ENCODE data around the gene MS4A14. TPM values are rescaled to one million over a fixed set of nuclear protein-coding genes. Genes with fewer than 3 reads are reported as not detected.

MS4A14 gene
- total RNA-seq, 1 experiment from 2014 or later = not detected

GRCh38 chr11:60393016-60393415, 3.2 kb upstream of the MS4A14 start:
- ChIA-PET RAD21 (ENCODE audit: low non-redundant PET in 1 of 2, low total read pairs in 2 of 2, uncharacterized antibody in 2 of 2, unreplicated experiment in 2 of 2) (no interaction called here), POLR2A (no interaction called here), CTCF (no interaction called here)
- Histone ChIP-seq H3K79me2 (ENCODE audit: insufficient read depth, low read length) (no peaks in the 10 kb centered on the region), H4K20me1 (ENCODE audit: insufficient read depth) (no peaks in the 10 kb centered on the region), H3K4me3 (replicated peaks in 1 of 2; ENCODE audit: low read depth in 1 of 2, low read length in 2 of 2) (no peak overlapping the region), H3K36me3 (ENCODE audit: control insufficient read depth in 1 of 2, insufficient read depth in 2 of 2, low read length in 2 of 2) (no peaks in the 10 kb centered on the region), H3K4me2 (ENCODE audit: low read length) (no peak overlapping the region), H3K27me3 (ENCODE audit: insufficient read depth, low read length) (no peaks in the 10 kb centered on the region), H3K9ac (ENCODE audit: low read length) (no peak overlapping the region), H3K9me2 (ENCODE audit: insufficient read depth) (no peaks in the 10 kb centered on the region), H3K9me3 (ENCODE audit: control insufficient read depth in 1 of 2, insufficient read depth in 1 of 2, low read depth in 1 of 2, low read length in 2 of 2) (no peaks in the 10 kb centered on the region), H3K27ac (ENCODE audit: low read depth, low read length) (no peak overlapping the region), H3K4me1 (ENCODE audit: control insufficient read depth in 1 of 2, insufficient read depth in 2 of 2, low read length in 2 of 2) (no peaks in the 10 kb centered on the region), H2AFZ (ENCODE audit: low read depth, low read length, poor library complexity, severe bottlenecking) (no peak overlapping the region)
- DNase-seq (ENCODE audit: low read depth, low spot score) (no peak), ATAC-seq (no peak)
- no peak for TF ChIP-seq CBX3 (IDR thresholded peaks at IDR 0.05; ENCODE audit: low read depth)
- no peak for TF ChIP-seq EZH2phosphoT487 (IDR thresholded peaks at IDR 0.05; ENCODE audit: borderline replicate concordance)
- TF ChIP-seq ZNF274 (IDR thresholded peaks at IDR 0.05; ENCODE audit: low read depth, low read length) = no peak
- no TSS peak for BruUV-seq (replicated peaks)
- intact Hi-C loops (cut with micrococcal nuclease) = no loop called here

GRCh38 chr11:60394666-60395380, 1.4 kb upstream of the MS4A14 start:
- Histone ChIP-seq H3K9ac (ENCODE audit: low read length) (no peak overlapping the region), H3K36me3 (ENCODE audit: control insufficient read depth in 1 of 2, insufficient read depth in 2 of 2, low read length in 2 of 2) (no peaks in the 10 kb centered on the region), H3K9me2 (ENCODE audit: insufficient read depth) (no peaks in the 10 kb centered on the region), H3K4me3 (replicated peaks in 1 of 2; ENCODE audit: low read depth in 1 of 2, low read length in 2 of 2) (no peak overlapping the region), H3K4me2 (ENCODE audit: low read length) (no peak overlapping the region), H3K79me2 (ENCODE audit: insufficient read depth, low read length) (no peaks in the 10 kb centered on the region), H3K27ac (ENCODE audit: low read depth, low read length) (no peak overlapping the region), H3K4me1 (ENCODE audit: control insufficient read depth in 1 of 2, insufficient read depth in 2 of 2, low read length in 2 of 2) (no peaks in the 10 kb centered on the region), H4K20me1 (ENCODE audit: insufficient read depth) (no peaks in the 10 kb centered on the region), H3K9me3 (ENCODE audit: control insufficient read depth in 1 of 2, insufficient read depth in 1 of 2, low read depth in 1 of 2, low read length in 2 of 2) (no peaks in the 10 kb centered on the region), H3K27me3 (ENCODE audit: insufficient read depth, low read length) (no peaks in the 10 kb centered on the region; the same call in 1 of the 2 replicates), H2AFZ (ENCODE audit: low read depth, low read length, poor library complexity, severe bottlenecking) (no peak overlapping the region)
- TF ChIP-seq REST (IDR thresholded peaks at IDR 0.05; ENCODE audit: low read depth) (no peak), EZH2phosphoT487 (IDR thresholded peaks at IDR 0.05; ENCODE audit: borderline replicate concordance) (no peak)
- DNase-seq (ENCODE audit: low read depth, low spot score) = no peak
- ChIA-PET CTCF (no interaction called here), POLR2A (no interaction called here), RAD21 (ENCODE audit: low non-redundant PET in 1 of 2, low total read pairs in 2 of 2, uncharacterized antibody in 2 of 2, unreplicated experiment in 2 of 2) (no interaction called here)
- intact Hi-C loops (cut with micrococcal nuclease) = no loop called here
- no peak for ATAC-seq
- BruUV-seq (replicated peaks) = no TSS peak
